Measurements from ENCODE around the gene NCKAP5. TPM values are rescaled to one million over a fixed set of nuclear protein-coding genes. Genes with fewer than 3 reads are reported as not detected.

The NCKAP5 gene
- total RNA-seq, 2 donors from 2014 or later = 0.78 to 2.6 TPM

- Histone ChIP-seq H3K36me3 (replicated peaks in 1 of 2; ENCODE audit: insufficient read depth in 1 of 2, low read depth in 2 of 2) (no peaks in the 10 kb centered on the region), H3K4me3 (no peak overlapping the region), H3K27me3 (no peaks in the 10 kb centered on the region), H3K27ac (no peak overlapping the region), H3K4me1 (no peaks in the 10 kb centered on the region), H3K9me3 (no peaks in the 10 kb centered on the region)
- intact Hi-C loops (cut with DNase I) = no loop called here
- TF ChIP-seq CTCF (IDR thresholded peaks at IDR 0.05) (no peak), POLR2A (IDR thresholded peaks at IDR 0.05) (no peak)
- no peak for ATAC-seq
- no peak for DNase-seq
These were observed 225.3 kb downstream of the NCKAP5 start for GRCh38 chr2:133343018-133343352.

GRCh38 chr2:133342286-133343017, 225.8 kb downstream of the NCKAP5 start:
- no peak overlapping the region for H3K27ac ChIP-seq
- DNase-seq (no peak), ATAC-seq (no peak)
- TF ChIP-seq POLR2A (IDR thresholded peaks at IDR 0.05) (no peak), CTCF (IDR thresholded peaks at IDR 0.05) (no peak)
- H3K9me3 ChIP-seq = no peaks in the 10 kb centered on the region
- no peak overlapping the region for H3K4me3 ChIP-seq
- no peaks in the 10 kb centered on the region for H3K36me3 ChIP-seq (replicated peaks in 1 of 2; ENCODE audit: insufficient read depth in 1 of 2, low read depth in 2 of 2)
- intact Hi-C loops (cut with DNase I) = no loop called here
- WGBS, 2 donors = 55 to 83% methylated on average over 2 of the region's 2 CpGs
- no peaks in the 10 kb centered on the region for H3K27me3 ChIP-seq
- no peaks in the 10 kb centered on the region for H3K4me1 ChIP-seq

GRCh38 chr2:133341575-133341974, 226.7 kb downstream of the NCKAP5 start:
- Histone ChIP-seq H3K27me3 (no peaks in the 10 kb centered on the region), H3K4me3 (no peak overlapping the region), H3K36me3 (replicated peaks in 1 of 2; ENCODE audit: insufficient read depth in 1 of 2, low read depth in 2 of 2) (no peaks in the 10 kb centered on the region), H3K4me1 (no peaks in the 10 kb centered on the region), H3K27ac (no peak overlapping the region), H3K9me3 (no peaks in the 10 kb centered on the region)
- DNase-seq (no peak), ATAC-seq (no peak)
- intact Hi-C loops (cut with DNase I) = no loop called here
- 62 to 69% methylated on average over 2 of the region's 2 CpGs for WGBS, 2 donors
- TF ChIP-seq POLR2A (IDR thresholded peaks at IDR 0.05) (no peak), CTCF (IDR thresholded peaks at IDR 0.05) (no peak)

- no peaks in the 10 kb centered on the region for H3K36me3 ChIP-seq (replicated peaks in 1 of 2; ENCODE audit: insufficient read depth in 1 of 2, low read depth in 2 of 2)
- TF ChIP-seq POLR2A (IDR thresholded peaks at IDR 0.05) (no peak), CTCF (IDR thresholded peaks at IDR 0.05) (no peak)
- H3K4me3 ChIP-seq = no peak overlapping the region
- ATAC-seq (no peak), DNase-seq (no peak)
- H3K4me1 ChIP-seq = no peaks in the 10 kb centered on the region
- intact Hi-C loops (cut with DNase I) = no loop called here
- H3K27me3 ChIP-seq = no peaks in the 10 kb centered on the region
- H3K9me3 ChIP-seq = no peaks in the 10 kb centered on the region
- no peak overlapping the region for H3K27ac ChIP-seq
- WGBS, 2 donors = 31 to 39% methylated on average over 1 of the region's 1 CpG
These were observed 230.0 kb downstream of the NCKAP5 start for GRCh38 chr2:133338224-133338623.

- ATAC-seq (no peak), DNase-seq (no peak)
- Histone ChIP-seq H3K4me3 (no peak overlapping the region), H3K36me3 (replicated peaks in 1 of 2; ENCODE audit: insufficient read depth in 1 of 2, low read depth in 2 of 2) (no peaks in the 10 kb centered on the region), H3K4me1 (no peaks in the 10 kb centered on the region), H3K27ac (no peak overlapping the region), H3K27me3 (no peaks in the 10 kb centered on the region), H3K9me3 (no peaks in the 10 kb centered on the region)
- 34 to 44% methylated on average over 3 of the region's 3 CpGs for WGBS, 2 donors
- TF ChIP-seq CTCF (IDR thresholded peaks at IDR 0.05) = no peak
- no peak for TF ChIP-seq POLR2A (IDR thresholded peaks at IDR 0.05)
- intact Hi-C loops (cut with DNase I) = no loop called here
These were observed 233.3 kb downstream of the NCKAP5 start for GRCh38 chr2:133334923-133335322.
